ENCODE data around the gene ZNF77.
"Not testable (repeated sequence)": the region's sequence is repeated elsewhere in the genome, so short reads cannot be mapped to it uniquely, and the experiment has no call there.

The ZNF77 gene

GRCh38 chr19:2917275-2918184 lies 27.2 kb downstream of the ZNF77 start:
- no peak for DNase-seq (ENCODE audit: low read depth)

DNA sequence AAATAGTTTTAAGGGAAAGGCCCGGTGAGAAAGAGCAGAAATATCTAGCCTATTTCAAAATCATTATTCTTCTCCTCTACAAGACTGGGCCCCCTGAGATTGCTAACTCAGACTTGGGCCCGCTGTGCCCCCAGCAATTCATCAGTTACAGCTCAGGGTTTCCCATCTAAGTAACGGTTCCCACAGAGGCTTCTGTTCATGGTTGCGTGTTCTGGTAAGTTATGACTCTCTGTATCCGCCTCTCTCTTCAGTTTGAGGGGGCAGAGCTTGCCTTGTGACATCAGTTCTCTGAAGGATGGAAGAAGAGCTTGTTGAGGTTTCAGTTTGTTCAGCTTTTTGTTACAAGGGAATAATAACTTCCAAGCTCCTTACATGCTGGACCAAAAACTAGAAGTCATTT lies 32.5 kb downstream of the ZNF77 start:
- DNase-seq (ENCODE audit: low read depth): no peak

DNA sequence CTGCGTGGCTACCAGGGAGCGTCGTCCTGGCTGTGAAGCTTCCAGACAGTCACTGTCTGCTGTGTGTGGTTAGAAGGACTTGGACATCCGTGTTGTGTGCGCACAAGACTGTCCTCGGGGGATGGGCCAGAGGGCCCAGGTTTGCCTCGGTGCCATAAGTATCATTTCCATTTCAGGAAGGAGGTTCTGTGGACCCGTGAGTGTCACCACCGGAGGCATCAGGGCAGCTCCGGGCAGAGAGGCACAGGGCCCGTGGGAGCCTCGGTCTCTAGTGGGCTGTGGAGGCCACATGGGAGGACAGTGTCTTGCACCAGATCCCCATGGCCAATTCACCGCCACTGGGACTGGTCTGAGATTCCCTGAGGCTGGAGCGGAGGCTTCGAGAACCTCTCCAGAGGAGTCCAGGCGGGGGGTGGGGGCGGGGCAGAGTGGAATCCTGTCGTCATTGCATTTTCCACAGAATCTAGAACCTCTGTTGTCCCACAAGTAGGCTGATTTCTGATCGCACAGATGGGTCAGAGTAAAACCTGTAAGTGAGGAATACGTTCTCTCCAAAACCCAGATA lies 38.1 kb downstream of the ZNF77 start:
- DNase-seq (ENCODE audit: low read depth): no peak

DNA sequence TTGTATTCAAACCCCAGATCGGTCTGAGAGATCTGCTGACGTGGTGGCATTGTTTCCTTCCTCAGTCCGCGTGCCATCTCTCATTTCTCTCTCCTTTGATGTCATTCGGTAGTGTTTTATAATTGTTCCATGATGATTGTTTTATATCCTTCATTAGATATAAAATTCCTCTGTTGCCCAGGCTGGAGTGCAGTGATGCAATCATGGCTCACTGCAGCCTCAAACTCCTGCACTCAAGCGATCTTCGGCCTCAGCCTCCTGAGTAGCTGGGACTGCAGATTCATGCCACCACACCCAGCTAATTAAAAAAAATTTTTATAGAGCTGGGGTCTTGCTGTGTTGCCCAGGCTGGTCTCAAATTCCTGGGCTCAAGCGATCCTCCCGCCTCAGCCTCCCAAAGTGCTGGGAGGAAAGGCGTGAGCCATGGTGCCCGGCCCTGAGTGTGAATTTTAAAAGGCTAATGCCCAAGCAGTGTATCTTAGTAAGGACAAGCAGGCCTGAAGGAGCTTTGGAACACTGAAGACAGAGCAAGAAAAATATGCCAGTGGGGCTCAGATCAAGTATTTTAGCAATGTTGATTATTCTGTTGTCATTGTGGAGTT lies 38.8 kb downstream of the ZNF77 start:
- no peak for DNase-seq (ENCODE audit: low read depth)

- not testable (repeated sequence) for DNase-seq (ENCODE audit: low read depth)
These were observed 41.4 kb downstream of the ZNF77 start for GRCh38 chr19:2903326-2903725.

- no peak for DNase-seq (ENCODE audit: low read depth)
These were observed 42.1 kb downstream of the ZNF77 start for GRCh38 chr19:2902590-2903218.

DNA sequence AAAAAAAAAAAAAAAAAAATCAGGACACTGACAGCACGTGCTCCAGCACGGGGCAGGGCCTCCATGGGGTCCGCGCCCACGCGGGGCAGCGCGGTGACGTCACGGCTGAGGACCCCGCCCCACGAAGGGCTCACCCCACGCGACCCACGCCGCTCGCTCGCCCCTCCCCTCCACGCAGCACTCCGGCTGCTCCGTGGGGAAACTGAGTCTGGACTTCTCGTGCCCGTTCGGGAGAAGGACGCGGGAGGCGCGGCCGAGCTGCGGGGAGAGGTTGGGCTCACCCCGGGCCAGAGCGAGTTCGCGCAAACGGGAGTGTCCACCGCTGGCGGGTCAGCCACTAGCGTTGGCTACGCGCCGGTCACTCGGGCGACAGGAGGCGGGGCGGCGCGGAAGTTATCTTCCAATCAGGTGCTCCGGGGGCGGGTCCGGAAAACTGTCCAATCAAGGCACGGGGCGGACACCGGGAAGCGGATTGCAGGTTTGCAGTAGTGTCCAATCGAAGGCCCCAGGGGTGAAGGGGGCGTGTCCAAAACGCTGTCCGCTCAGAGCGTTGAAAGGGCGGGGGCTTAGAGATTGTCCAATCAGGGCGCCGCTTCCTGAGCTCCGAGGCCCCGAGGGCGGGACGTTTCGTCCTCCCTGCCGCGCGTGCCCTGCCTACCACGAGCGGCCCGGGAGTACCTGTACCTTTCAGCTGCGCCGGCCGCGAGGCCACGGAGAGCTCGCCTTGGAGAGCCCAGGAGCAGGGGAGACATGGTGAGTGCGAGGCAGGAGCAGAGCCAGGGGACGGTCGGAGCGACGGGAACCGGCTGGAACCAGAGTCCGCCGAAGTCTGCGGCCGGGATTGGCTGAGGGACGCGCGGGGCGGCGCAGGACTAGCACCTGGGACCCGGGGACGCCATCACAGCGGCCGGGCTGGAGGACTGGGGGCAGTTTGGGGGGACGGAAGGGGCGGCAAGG lies 44.2 kb downstream of the ZNF77 start, which contains the start of gene ZNF57:
TSS of gene ZNF57 (plus strand) at position 633 of the 957 bp plus-strand sequence. CDS start at position 751, 118 bp downstream.
- DNase-seq (ENCODE audit: low read depth): peak; percentile 99

DNA sequence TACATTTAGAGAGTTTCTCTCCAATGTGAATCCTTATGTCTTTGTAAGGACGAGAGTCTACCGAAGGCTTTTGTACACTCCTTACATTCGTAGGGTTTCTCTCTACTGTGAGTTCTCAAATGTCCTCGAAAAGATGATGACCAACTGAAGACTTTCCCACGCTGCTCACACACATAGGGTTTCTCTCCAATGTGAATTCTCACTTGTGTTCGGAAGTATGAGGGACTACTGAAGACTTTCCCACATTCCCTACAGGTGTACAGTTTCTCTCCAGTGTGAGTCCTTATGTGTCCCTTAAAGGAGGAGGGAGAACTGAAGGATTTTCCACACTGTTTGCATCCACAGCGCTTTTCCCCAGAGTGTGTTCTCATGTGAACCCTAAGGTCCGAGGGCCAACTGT lies 48.1 kb downstream of the ZNF77 start:
- DNase-seq (ENCODE audit: low read depth): no peak

GRCh38 chr19:2890531-2890930 lies 54.2 kb downstream of the ZNF77 start:
- not testable (repeated sequence) for DNase-seq (ENCODE audit: low read depth)

DNA sequence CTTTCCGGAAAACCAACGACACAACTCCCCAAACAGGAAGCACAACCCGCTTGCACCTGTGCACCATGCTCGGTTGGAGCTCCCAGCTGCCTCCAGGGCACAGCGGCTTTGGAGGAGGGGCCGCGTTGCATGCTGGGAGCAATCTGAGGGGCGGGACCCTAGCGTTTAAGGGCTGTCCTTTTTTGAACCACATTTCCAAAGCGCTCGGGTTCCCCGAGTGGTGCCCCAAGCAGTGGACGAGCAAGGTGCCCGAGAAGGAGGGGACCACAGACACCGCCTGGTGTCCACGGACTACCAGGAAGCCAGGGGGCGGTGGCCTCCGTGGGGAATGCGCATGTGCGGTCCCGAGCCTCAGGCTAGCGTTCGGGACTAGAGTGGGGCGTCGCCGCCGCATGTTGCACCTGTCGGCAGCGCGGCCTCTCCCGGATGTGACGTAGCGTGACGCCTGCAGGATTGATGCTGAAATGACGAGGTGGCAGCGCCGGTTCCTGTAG lies 56.0 kb downstream of the ZNF77 start:
- no peak for DNase-seq (ENCODE audit: low read depth)

DNA sequence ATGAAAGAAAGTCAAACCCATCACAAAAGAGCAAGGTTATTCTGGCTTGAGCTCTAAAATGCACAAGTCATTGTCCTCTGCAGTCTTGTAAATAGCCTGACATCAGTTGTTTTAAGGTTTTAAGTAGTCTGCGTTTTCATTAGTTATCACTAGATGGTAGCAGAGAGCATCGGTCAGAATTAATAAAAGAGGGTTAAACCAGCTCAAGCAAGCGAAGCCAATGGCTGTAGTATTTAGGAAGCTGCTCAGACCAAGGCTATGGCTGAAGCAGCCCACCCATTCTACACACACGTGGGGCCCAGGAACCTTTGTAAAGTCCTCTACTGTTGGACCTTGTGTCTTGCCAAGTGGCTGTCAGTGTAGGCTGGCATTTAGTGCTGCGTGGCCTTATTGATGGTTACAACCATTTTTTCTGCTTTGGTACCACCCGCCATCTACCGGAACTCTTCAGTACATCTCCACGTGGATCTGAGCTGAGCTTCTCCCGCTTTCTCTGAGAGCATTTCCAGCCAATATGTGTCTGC lies 57.3 kb downstream of the ZNF77 start:
- DNase-seq (ENCODE audit: low read depth): peak; percentile 47

- no peak for DNase-seq (ENCODE audit: low read depth)
These were observed 59.0 kb downstream of the ZNF77 start for GRCh38 chr19:2885736-2886135.

- no peak for DNase-seq (ENCODE audit: low read depth)
These were observed 60.9 kb downstream of the ZNF77 start for GRCh38 chr19:2883686-2884439.

All from stromal cell of bone marrow (primary cell).